Femur (tissue), 1 donor: ENCODE results near the gene MS4A3.
"Not testable (repeated sequence)": the region's sequence is repeated elsewhere in the genome, so short reads cannot be mapped to it uniquely, and the experiment has no call there.

Experiments
- DNase-seq: peaks from one replicate; pipeline ENCODE4 v3.0.0-alpha.2; 2017

Gene MS4A3, protein sequence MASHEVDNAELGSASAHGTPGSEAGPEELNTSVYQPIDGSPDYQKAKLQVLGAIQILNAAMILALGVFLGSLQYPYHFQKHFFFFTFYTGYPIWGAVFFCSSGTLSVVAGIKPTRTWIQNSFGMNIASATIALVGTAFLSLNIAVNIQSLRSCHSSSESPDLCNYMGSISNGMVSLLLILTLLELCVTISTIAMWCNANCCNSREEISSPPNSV

DNA sequence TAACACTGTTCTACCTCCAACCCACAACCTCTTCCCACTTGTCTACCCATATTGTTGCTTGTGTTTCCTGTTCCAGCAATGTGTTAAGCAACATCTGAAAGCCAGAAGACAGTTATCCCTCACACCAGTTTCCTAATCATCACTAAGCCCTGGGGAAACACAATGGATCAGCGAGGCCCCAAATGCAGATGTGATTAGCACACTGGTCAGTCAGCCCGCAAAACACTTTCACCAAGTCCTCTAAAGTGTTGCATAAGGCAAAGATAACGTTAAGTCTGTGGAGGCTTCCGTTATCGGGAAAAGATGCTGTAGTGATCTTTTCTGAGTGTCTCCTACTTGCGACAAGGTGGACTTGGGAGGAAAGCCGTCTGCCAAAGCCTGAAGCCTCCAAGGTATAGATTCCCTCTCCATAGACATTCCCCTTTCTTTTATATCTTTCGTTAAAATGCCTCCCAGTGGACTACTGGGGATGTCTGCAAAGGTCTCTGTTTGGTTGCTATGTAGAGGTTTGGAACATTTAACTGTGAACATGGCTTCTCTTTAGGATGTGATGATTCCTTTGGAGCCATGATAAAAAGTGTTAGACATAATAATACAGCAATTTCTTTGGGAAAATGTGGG, at the start of gene MS4A3:
Gene MS4A3, plus strand, starts transcription at position 317 of the 621 bp plus-strand sequence. CDS start 4,496 bp downstream, outside the sequence.
- no peak for DNase-seq

DNA sequence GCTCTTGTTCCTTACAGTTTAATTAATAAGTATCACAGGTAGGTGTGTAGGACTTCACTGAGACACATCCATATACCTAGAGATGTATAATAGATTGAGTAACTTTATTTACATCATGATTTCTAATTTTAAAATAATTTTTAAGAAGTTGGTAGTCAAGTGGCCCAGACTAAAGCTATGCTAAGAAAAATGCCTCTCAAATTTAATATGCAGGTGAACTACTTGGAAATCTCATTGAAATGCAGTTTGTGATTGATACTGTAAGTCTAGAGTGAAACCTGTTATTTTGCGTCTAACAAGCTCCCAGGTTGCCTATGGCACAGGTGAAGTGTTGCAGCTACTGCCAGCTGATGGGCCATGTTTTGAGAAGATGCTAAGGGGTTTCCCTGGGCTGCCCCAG, 39.6 kb upstream of the MS4A3 start, which contains the start of gene OOSP4B:
Gene OOSP4B, plus strand, starts transcription at position 301 of the 400 bp plus-strand sequence.
- no peak for DNase-seq

DNA sequence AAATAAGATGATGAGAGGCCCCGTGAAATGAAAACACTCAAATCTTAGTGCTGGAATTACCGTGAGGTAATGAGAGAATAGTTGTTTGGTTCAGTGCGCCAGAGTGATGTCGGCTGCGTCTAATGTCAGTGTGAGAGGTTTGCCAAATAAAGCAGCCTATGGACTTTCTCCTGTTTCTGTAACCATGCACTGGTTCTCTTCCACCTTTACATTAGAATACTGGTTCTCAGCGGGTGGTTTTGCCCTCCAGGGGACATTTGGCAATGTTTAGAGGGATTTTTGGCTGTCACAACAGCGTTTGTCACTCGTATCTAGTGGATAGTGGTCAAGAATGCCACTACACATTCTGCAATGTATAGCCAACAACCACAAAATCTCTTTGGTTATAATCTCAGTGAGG, 38.4 kb upstream of the MS4A3 start:
- DNase-seq: no peak

DNA sequence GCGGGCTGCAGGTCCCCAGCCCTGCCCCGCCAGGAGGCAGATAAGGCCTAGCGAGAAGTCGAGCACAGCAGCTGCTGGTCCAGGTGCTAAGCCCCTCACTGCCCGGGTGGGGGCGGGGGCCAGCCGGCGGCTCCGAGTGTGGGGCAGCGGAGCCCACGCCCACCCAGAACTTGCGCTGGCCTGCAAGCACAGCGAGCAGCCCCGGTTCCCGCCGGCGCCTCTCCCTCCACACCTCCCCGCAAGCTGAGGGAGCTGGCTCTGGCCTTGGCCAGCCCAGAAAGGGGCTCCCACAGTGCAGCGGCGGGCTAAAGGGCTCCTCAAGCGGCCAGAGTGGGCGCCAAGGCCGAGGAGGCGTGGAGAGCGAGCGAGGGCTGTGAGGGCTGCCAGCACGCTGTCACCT, 36.1 kb upstream of the MS4A3 start:
- not testable (repeated sequence) for DNase-seq

DNA sequence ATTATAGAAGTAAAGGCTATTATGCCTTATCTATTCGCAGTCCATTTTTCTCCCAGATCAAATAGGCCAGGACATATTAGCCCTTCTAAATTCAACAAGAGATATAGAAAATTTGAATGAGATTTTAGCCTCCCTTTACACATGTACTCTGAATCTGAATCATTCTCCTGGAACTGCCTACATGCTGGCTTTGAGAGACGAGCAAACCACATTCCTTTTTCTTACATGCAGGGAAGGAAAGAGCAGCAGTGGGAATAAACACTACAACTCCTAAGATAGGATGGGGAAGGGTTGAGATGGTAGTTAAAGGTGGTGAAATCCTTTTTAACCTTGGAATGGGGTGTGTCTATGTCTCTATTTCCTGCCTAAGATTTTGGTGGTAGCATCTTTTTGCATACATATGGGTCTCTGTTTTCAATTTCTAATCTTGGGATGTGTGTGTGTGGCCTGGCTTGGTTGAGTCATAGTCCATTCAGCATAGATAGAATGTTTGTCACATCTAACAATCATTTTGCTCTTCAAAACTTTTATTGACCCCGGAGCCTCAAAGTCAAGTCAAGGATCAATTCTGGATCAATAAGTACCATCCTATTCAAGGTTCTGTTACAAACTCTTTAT, 27.3 kb upstream of the MS4A3 start:
- DNase-seq: no peak

DNA sequence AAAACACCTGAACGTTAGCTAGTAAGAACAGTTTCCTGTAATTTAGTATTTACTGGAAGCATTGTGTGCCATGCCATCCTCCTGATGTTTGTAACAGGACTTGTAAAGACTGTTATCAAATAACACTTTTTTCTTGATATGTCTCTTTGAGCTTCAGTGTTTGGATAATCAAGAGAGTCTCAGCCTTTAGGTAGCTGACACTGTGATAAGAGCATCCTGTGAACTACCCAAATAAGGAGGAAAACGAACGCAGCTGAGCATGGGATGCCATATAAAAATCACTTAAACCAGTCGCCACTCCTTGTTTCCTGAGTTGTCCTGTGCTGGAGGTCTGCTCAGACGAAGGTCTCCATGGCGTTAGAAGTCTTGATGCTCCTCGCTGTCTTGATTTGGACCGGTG, 16.4 kb upstream of the MS4A3 start, which contains the start of gene OOSP2:
Gene OOSP2, plus strand, starts transcription at position 301 of the 400 bp plus-strand sequence. Its CDS starts 51 bp downstream, at position 352.
- no peak for DNase-seq

DNA sequence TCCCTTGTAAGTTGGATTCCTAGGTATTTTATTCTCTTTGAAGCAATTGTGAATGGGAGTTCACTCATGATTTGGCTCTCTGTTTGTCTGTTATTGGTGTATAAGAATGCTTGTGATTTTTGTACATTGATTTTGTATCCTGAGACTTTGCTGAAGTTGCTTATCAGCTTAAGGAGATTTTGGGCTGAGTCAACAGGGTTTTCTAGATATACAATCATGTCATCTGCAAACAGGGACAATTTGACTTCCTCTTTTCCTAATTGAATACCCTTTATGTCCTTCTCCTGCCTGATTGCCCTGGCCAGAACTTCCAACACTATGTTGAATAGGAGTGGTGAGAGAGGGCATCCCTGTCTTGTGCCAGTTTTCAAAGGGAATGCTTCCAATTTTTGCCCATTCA, 6.0 kb upstream of the MS4A3 start:
- not testable (repeated sequence) for DNase-seq

DNA sequence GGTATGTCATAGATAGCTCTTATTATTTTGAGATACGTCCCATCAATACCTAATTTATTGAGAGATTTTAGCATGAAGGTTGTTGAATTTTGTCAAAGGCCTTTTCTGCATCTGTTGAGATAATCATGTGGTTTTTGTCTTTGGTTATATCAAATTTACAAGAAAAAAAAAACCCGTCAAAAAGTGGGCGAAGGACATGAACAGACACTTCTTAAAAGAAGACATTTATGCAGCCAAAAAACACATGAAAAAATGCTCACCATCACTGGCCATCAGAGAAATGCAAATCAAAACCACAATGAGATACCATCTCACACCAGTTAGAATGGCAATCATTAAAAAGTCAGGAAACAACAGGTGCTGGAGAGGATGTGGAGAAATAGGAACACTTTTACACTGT, 5.6 kb upstream of the MS4A3 start:
- not testable (repeated sequence) for DNase-seq

DNA sequence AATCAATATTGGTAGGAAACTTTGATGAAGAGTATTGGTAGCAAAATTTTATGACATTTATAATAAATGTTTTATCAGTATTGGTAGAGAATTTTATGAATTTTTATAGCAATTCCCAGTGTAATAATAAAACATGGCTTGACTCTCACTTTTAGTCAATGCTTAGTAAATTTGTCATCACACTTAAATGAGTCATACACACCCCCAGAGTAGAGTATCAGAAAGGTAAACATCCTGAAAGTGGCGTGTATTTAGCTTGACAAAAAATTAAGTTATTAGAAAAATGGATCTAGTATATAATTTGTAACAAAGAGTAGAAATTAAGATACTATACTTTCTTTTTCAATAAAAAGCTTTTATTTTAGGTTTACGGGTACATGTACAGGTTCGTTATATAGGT, 2.6 kb downstream of the MS4A3 start:
- no peak for DNase-seq

DNA sequence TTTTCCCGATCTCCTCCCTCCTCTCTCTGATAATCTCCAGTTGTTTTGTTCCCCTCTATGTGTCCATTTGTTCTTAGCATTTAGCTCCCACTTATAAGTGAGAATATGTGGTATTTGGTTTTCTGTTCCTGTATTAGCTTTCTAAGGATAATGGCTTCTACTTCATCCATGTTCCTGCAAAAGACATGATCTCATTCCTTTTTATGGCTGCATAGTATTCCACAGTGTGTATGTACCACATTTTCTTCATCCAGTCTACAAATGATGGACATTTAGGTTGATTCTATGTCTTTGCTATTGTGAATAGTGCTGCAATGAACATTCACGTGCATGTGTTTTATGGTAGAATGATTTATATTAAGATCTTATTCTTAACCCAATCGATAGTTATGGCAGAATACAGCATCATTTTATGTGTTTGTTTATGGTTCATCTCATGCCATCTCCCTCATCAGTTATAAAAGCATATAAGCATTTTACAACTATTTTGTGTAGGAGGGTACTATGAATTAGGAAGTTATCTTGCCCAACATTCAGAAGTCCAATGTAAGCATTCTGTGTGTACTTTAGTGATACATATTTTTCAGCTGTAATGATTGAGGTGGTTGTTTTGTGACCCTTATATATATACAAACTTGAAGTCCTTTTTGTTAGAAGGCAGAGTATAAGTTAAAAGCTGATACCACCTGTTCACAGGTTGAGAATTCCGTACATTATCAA, 3.2 kb downstream of the MS4A3 start:
- no peak for DNase-seq

DNA sequence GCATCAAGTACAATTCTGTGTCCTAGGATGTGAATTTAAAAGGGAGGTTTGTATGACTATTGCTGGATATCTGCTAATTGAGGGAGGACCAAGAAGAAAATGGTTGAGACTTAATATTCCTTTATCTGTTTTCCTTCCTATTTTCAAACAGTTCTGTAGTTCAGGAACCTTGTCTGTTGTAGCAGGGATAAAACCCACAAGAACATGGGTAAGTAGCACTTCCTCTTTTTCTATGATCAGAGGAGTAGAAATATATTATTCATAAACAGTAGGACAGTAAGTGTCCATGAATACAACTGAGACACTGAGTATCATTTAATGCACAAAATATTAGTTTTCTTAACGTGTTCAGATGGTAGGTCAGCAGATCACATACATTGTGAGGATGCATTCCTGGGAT, 7.6 kb downstream of the MS4A3 start:
- no peak for DNase-seq

DNA sequence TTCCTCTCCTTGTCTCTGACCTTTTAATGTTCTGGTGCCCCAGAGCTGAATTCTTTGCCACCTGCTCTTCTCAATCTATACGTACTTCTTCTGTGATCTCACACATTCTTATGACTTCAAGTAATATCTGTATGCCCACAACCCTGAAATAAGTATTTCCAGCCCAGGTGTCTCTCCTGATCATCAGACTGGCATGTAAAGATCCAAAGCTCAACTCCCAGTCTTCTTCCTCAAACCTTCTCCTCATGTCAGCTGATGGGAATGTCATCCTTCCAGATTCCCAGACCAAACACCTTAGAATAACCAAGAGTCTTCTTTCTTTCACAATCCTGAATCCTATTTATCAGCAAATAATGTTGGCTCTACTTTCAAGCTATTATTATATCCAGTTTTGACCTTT, 9.3 kb downstream of the MS4A3 start:
- no peak for DNase-seq

DNA sequence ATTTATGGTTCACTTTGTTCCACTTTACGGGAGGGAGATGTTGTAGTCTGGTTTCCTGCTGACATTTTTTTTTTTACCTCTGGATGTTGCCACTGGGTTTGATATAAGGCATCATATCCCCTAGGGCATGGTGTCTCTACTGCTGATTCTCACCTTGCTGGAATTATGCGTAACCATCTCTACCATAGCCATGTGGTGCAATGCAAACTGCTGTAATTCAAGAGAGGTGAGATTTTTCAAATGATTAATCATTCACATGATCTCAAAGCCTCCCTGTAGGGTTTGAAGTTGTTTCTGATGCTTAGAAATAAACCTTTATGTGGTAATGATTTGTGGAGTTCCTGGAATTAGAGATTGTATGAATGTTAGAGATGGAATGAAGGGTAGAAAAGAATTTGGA, 13.0 kb downstream of the MS4A3 start:
- DNase-seq: no peak

DNA sequence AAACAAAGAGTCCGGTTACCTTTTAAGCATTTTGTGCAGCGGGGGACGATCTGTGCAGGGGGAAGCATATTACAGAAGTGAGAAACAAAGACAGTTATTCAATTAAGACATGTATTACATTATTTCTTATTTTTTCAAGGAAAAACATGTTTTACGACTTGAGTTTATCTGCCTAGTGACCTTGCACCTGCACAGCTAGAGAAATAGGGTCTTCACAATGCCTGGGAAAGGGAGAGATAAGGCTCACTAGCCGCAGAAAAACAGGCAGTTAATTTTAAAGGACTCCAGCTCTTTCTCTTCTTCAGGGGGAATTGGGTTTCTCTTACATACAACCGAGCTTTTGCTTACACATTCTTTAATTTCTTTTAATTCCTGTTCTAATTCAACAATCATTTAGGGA, 15.2 kb downstream of the MS4A3 start:
- not testable (repeated sequence) for DNase-seq

DNA sequence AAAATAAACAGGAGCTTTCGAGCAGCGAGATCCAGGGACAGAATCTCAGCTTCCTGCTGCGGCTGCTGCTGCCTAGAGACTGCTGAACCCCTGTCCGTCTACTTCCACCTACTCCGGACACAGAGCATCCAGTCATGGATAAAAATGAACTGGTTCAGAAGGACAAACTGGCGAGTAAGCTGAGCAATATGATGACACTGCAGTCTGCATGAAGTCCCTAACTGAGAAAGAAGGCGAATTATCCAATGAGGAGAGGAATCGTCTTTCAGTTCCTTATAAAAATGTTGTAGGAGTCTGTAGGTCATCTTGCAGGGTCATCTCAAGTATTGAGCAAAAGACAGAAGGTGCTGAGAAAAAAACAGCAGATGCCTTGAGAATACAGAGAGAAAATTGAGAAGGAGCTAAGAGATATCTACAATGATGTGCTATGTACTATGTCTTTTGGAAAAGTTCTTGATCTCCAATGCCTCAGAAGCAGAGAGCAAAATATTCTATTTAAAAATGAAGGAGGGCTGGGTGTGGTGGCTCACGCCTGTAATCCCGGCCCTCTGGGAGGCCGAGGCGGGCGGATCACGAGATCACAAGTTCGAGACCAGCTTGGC, 20.9 kb downstream of the MS4A3 start:
- no peak for DNase-seq

DNA sequence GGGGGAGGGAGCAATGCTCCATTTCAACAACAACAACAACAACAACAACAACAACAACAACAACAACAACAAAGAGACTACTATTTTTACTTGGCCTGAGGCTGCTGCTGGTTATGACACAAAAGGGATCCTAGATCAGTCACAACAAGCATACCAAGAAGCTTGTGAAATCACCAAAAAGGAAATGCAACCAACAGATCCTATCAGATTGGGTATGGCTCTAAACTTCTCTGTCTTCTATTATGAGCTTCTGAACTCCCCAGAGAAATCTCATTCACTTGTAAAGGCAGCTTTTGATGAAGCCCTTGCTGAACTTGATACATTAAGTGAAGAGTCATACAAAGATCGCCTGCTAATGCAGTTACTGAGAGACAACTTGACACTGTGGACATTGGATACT, 21.5 kb downstream of the MS4A3 start:
- DNase-seq: no peak

DNA sequence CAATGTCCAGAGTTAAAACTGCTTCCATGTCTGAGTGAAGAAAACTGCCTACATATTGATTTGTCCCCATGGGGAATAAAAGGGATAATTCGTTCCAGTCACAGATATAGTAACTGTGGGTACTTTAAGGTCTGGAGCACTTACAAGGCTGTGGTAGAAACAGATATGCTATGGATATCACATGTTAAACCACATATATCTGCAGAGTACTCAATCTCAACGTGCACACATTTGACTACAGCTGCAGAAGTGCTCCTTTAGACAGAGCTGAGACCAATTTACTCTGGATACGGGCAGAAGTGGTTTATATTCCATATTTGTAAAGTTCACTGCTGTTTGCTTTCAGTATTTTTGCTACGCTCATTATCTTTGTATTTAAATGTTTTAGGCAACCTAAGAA, 22.3 kb downstream of the MS4A3 start:
- DNase-seq: no peak

DNA sequence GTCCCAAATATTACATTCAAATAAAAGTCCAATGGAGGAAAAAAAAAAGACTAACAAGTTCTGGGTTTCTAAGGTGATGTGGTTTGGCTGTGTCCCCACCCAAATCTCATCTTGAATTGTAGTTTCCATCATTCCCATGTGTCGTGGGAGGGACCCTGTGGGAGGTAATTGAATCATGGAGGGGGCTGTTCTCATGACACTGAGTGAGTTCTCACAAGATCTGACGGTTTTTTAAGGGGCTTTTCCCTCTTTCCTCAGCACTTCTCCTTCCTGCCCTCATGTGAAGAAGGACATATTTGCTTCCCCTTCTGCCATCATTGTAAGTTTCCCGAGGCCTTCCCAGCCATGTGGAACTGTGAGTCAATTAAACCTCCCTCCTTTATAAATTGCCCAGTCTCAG, 24.1 kb downstream of the MS4A3 start:
- DNase-seq: no peak

DNA sequence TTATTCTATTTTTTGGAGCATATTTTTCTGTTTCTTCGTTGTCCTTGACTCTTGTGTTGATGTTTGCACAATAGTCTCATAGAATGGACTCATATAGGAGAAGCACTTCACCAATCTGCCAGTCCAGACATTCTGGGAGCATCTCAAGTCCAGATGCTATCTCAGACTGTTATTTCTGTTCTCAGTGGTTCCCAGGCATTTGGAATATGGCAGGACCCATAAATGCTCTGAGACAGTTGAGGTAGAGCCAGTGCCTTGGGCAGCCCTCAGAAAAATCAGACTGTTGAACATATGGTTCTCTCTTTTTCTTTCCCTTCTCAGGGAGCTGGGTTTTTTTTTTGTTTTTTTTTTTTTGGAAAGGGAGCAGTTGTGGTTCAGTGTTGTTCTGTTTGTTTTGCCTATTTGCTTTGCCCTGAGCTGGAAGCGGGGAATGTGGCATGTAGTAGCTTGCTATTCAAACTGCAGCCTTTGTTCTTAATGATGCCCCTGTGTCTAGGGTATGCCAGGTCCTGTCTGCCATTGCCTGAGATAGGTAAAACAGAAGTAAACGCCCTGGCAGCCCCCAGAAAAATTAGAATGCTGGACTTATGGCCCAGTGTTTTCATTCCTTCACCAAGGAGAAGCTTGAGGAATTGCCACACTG, 28.3 kb downstream of the MS4A3 start:
- no peak for DNase-seq

DNA sequence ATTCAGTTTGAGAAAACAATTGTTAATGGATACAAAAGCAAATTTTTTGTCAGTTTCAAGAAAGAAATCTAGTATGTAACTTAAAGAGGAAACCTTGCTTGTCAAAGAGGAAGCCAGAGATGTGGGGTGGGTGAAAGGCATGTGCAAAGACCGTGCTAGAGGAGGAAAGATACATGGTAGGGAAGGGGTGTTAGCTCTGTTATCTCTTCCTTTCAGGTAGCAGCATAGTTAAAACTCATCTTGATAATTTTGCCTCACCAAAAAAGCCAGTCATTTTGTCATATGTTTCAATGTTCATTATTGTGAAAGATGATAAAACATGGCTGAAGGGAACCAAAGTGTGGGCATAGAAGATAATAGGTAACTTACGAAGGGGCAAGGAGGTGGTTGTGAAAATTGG, 29.4 kb downstream of the MS4A3 start:
- DNase-seq: no peak

DNA sequence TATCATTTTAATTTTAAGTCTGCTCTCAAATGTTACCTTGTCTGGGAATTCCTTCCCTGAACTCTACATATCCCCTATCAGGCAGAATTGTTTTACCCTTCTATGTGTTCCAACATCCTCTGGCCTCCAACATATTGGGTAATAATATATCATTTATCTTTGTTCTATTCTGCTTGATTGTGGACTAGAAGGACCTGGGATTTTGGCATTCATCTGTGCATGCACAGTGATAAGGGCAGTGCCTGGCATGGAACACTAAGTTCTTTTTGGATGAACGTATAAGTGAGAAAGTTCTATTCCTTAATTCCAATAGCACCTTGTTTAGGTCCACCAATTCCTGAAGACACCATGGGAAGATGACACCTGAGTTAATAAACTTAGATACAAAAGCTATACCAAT, 30.8 kb downstream of the MS4A3 start:
- DNase-seq: no peak

DNA sequence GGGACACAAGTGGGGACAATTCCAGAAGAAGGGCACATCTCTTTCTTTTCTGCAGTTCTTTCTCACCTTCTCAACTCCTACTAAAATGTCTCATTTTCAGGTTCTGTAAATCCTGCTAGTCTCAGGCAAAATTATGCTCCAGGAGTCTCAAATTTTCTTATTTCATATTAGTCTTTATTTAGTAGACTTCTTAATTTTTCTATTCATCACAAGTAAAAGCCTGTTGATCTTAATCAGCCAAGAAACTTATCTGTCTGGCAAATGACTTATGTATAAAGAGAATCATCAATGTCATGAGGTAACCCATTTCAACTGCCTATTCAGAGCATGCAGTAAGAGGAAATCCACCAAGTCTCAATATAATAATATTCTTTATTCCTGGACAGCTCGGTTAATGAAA, 31.9 kb downstream of the MS4A3 start, which contains the start of gene MS4A2:
Gene MS4A2, plus strand, starts transcription at position 301 of the 400 bp plus-strand sequence. CDS start 102 bp downstream, outside the sequence.
- no peak for DNase-seq
